ENCODE measurements around the gene TMEM115.

The TMEM115 gene

GRCh38 chr3:50373146-50374051 is 14.1 kb upstream of the TMEM115 start:
- ATAC-seq (replicated peaks; ENCODE audit: extremely low read depth, poor library complexity, severe bottlenecking), result no peak
- H3K4me1 Mint-ChIP-seq, result peaks cover 22% of the 10 kb centered on the region
- no peaks in the 10 kb centered on the region for H3K36me3 Mint-ChIP-seq (ENCODE audit: insufficient read depth)
- no peak overlapping the region for H3K4me3 Mint-ChIP-seq
- H3K27me3 Mint-ChIP-seq, result no peaks in the 10 kb centered on the region
- H3K27ac Mint-ChIP-seq (ENCODE audit: low read depth), result peak overlapping the region; percentile 41
- no peak for DNase-seq (ENCODE audit: low spot score in 2 of 2)
- no peaks in the 10 kb centered on the region for H3K9me3 Mint-ChIP-seq

- no peaks in the 10 kb centered on the region for H3K27me3 Mint-ChIP-seq
- H3K9me3 Mint-ChIP-seq, result no peaks in the 10 kb centered on the region
- ATAC-seq (replicated peaks; ENCODE audit: extremely low read depth, poor library complexity, severe bottlenecking) (no peak), DNase-seq (ENCODE audit: low spot score in 2 of 2) (no peak)
- peaks cover under 1% of the 10 kb centered on the region for H3K36me3 Mint-ChIP-seq (ENCODE audit: insufficient read depth)
- H3K27ac Mint-ChIP-seq (ENCODE audit: low read depth), result peak overlapping the region; percentile 78
- H3K4me1 Mint-ChIP-seq, result peaks cover 28% of the 10 kb centered on the region
- H3K4me3 Mint-ChIP-seq, result no peak overlapping the region
These were observed 13.0 kb upstream of the TMEM115 start for GRCh38 chr3:50372349-50372748.

- peaks cover 34% of the 10 kb centered on the region for H3K4me1 Mint-ChIP-seq
These were observed 11.9 kb upstream of the TMEM115 start for GRCh38 chr3:50371133-50371685.

GRCh38 chr3:50370594-50370993 is 11.3 kb upstream of the TMEM115 start:
- H3K4me3 Mint-ChIP-seq, result no peak overlapping the region
- H3K36me3 Mint-ChIP-seq (ENCODE audit: insufficient read depth), result peaks cover 3% of the 10 kb centered on the region
- DNase-seq (ENCODE audit: low spot score in 2 of 2) (no peak), ATAC-seq (replicated peaks; ENCODE audit: extremely low read depth, poor library complexity, severe bottlenecking) (no peak)
- peaks cover 40% of the 10 kb centered on the region for H3K4me1 Mint-ChIP-seq
- H3K27me3 Mint-ChIP-seq, result no peaks in the 10 kb centered on the region
- no peaks in the 10 kb centered on the region for H3K9me3 Mint-ChIP-seq
- no peak overlapping the region for H3K27ac Mint-ChIP-seq (ENCODE audit: low read depth)

More at GRCh38 chr3:50371133-50371685, 11.9 kb upstream of the TMEM115 start:
- Mint-ChIP-seq H3K27me3 (no peaks in the 10 kb centered on the region), H3K4me3 (no peak overlapping the region), H3K27ac (ENCODE audit: low read depth) (no peak overlapping the region), H3K9me3 (no peaks in the 10 kb centered on the region), H3K36me3 (ENCODE audit: insufficient read depth) (peaks cover 3% of the 10 kb centered on the region)
- ATAC-seq (replicated peaks; ENCODE audit: extremely low read depth, poor library complexity, severe bottlenecking) (no peak), DNase-seq (ENCODE audit: low spot score in 2 of 2) (no peak)

GRCh38 chr3:50369012-50369670 is 9.8 kb upstream of the TMEM115 start:
- ATAC-seq (replicated peaks; ENCODE audit: extremely low read depth, poor library complexity, severe bottlenecking) (no peak), DNase-seq (ENCODE audit: low spot score in 2 of 2) (no peak)
- Mint-ChIP-seq H3K9me3 (no peaks in the 10 kb centered on the region), H3K4me1 (peaks cover 44% of the 10 kb centered on the region), H3K4me3 (no peak overlapping the region), H3K36me3 (ENCODE audit: insufficient read depth) (peaks cover 4% of the 10 kb centered on the region), H3K27me3 (no peaks in the 10 kb centered on the region), H3K27ac (ENCODE audit: low read depth) (no peak overlapping the region)

GRCh38 chr3:50365842-50366220 is 6.5 kb upstream of the TMEM115 start:
- Mint-ChIP-seq H3K27ac (ENCODE audit: low read depth) (peak overlapping the region; percentile 93), H3K4me1 (peaks cover 30% of the 10 kb centered on the region), H3K27me3 (no peaks in the 10 kb centered on the region)

GRCh38 chr3:50365080-50365841 is 5.9 kb upstream of the TMEM115 start:
- Mint-ChIP-seq H3K4me3 (peak overlapping the region; percentile 85), H3K36me3 (ENCODE audit: insufficient read depth) (peaks cover 6% of the 10 kb centered on the region), H3K27ac (ENCODE audit: low read depth) (peak overlapping the region; percentile 93), H3K27me3 (no peaks in the 10 kb centered on the region), H3K4me1 (peaks cover 30% of the 10 kb centered on the region), H3K9me3 (no peaks in the 10 kb centered on the region)
- ATAC-seq (replicated peaks; ENCODE audit: extremely low read depth, poor library complexity, severe bottlenecking) (peak; percentile 98), DNase-seq (ENCODE audit: low spot score in 2 of 2) (peak; percentile 85 to 90)

More at GRCh38 chr3:50365842-50366220, 6.5 kb upstream of the TMEM115 start:
- Mint-ChIP-seq H3K9me3 (no peaks in the 10 kb centered on the region), H3K36me3 (ENCODE audit: insufficient read depth) (peaks cover 6% of the 10 kb centered on the region), H3K4me3 (peak overlapping the region; percentile 85)
- no peak for DNase-seq (ENCODE audit: low spot score in 2 of 2)
- no peak for ATAC-seq (replicated peaks; ENCODE audit: extremely low read depth, poor library complexity, severe bottlenecking)

GRCh38 chr3:50364573-50365079 is 5.3 kb upstream of the TMEM115 start:
- DNase-seq (ENCODE audit: low spot score in 2 of 2) (no peak), ATAC-seq (replicated peaks; ENCODE audit: extremely low read depth, poor library complexity, severe bottlenecking) (no peak)
- Mint-ChIP-seq H3K36me3 (ENCODE audit: insufficient read depth) (peaks cover 6% of the 10 kb centered on the region), H3K27ac (ENCODE audit: low read depth) (peak overlapping the region; percentile 64), H3K27me3 (no peaks in the 10 kb centered on the region), H3K4me1 (peaks cover 32% of the 10 kb centered on the region), H3K4me3 (peak overlapping the region; percentile 85), H3K9me3 (no peaks in the 10 kb centered on the region)

GRCh38 chr3:50359760-50360110 is 414 bp upstream of the TMEM115 start:
- DNase-seq (ENCODE audit: low spot score in 2 of 2), result no peak

GRCh38 chr3:50358355-50358910 is 888 bp downstream of the TMEM115 start:
- no peaks in the 10 kb centered on the region for H3K9me3 Mint-ChIP-seq
- H3K27ac Mint-ChIP-seq (ENCODE audit: low read depth), result peak overlapping the region; percentile 98
- peaks cover 47% of the 10 kb centered on the region for H3K4me1 Mint-ChIP-seq
- H3K27me3 Mint-ChIP-seq, result no peaks in the 10 kb centered on the region
- peak overlapping the region; percentile 97 for H3K4me3 Mint-ChIP-seq
- no peak for ATAC-seq (replicated peaks; ENCODE audit: extremely low read depth, poor library complexity, severe bottlenecking)
- DNase-seq (ENCODE audit: low spot score in 2 of 2), result no peak
- H3K36me3 Mint-ChIP-seq (ENCODE audit: insufficient read depth), result peaks cover 16% of the 10 kb centered on the region

More at GRCh38 chr3:50359760-50360110, 414 bp upstream of the TMEM115 start:
- no peaks in the 10 kb centered on the region for H3K27me3 Mint-ChIP-seq
- no peaks in the 10 kb centered on the region for H3K9me3 Mint-ChIP-seq
- peak overlapping the region; percentile 98 for H3K27ac Mint-ChIP-seq (ENCODE audit: low read depth)
- ATAC-seq (replicated peaks; ENCODE audit: extremely low read depth, poor library complexity, severe bottlenecking), result peak; percentile 11
- H3K4me3 Mint-ChIP-seq, result peak overlapping the region; percentile 97
- H3K36me3 Mint-ChIP-seq (ENCODE audit: insufficient read depth), result peaks cover 8% of the 10 kb centered on the region
- peaks cover 40% of the 10 kb centered on the region for H3K4me1 Mint-ChIP-seq

GRCh38 chr3:50357481-50357880 is 1.8 kb downstream of the TMEM115 start:
- peaks cover 47% of the 10 kb centered on the region for H3K4me1 Mint-ChIP-seq
- peaks cover 19% of the 10 kb centered on the region for H3K36me3 Mint-ChIP-seq (ENCODE audit: insufficient read depth)
- DNase-seq (ENCODE audit: low spot score in 2 of 2) (no peak), ATAC-seq (replicated peaks; ENCODE audit: extremely low read depth, poor library complexity, severe bottlenecking) (no peak)
- peak overlapping the region; percentile 97 for H3K4me3 Mint-ChIP-seq
- no peaks in the 10 kb centered on the region for H3K27me3 Mint-ChIP-seq
- no peak overlapping the region for H3K27ac Mint-ChIP-seq (ENCODE audit: low read depth)
- no peaks in the 10 kb centered on the region for H3K9me3 Mint-ChIP-seq

GRCh38 chr3:50356553-50356952 is 2.8 kb downstream of the TMEM115 start:
- ATAC-seq (replicated peaks; ENCODE audit: extremely low read depth, poor library complexity, severe bottlenecking) (no peak), DNase-seq (ENCODE audit: low spot score in 2 of 2) (no peak)
- no peaks in the 10 kb centered on the region for H3K9me3 Mint-ChIP-seq
- H3K4me1 Mint-ChIP-seq, result peaks cover 49% of the 10 kb centered on the region
- no peak overlapping the region for H3K27ac Mint-ChIP-seq (ENCODE audit: low read depth)
- H3K27me3 Mint-ChIP-seq, result no peaks in the 10 kb centered on the region
- H3K36me3 Mint-ChIP-seq (ENCODE audit: insufficient read depth), result peaks cover 23% of the 10 kb centered on the region
- H3K4me3 Mint-ChIP-seq, result peak overlapping the region; percentile 97
